ENCODE results near the gene NRAP. TPM values are rescaled to one million over a fixed set of nuclear protein-coding genes. Genes with fewer than 3 reads are reported as not detected.

Gene NRAP
- total RNA-seq, 1 donor from 2014 or later: not detected

- TF ChIP-seq CTCF (IDR thresholded peaks at IDR 0.05; ENCODE audit: unreplicated experiment): no peak
- Mint-ChIP-seq H3K27ac (no peak overlapping the region), H3K36me3 (no peaks in the 10 kb centered on the region), H3K4me1 (peaks cover 34% of the 10 kb centered on the region), H3K27me3 (ENCODE audit: low read depth) (peaks cover 29% of the 10 kb centered on the region), H3K4me3 (no peak overlapping the region), H3K9me3 (no peaks in the 10 kb centered on the region)
- no peak for DNase-seq (ENCODE audit: low spot score in 2 of 2, unreplicated experiment in 2 of 2)
Measured at GRCh38 chr10:113554214-113554613, 109.6 kb downstream of the NRAP start.

GRCh38 chr10:113553149-113553548, 110.7 kb downstream of the NRAP start:
- peaks cover 18% of the 10 kb centered on the region for H3K27me3 Mint-ChIP-seq (ENCODE audit: low read depth)
- no peak for DNase-seq (ENCODE audit: low spot score in 2 of 2, unreplicated experiment in 2 of 2)
- no peaks in the 10 kb centered on the region for H3K36me3 Mint-ChIP-seq
- H3K9me3 Mint-ChIP-seq: no peaks in the 10 kb centered on the region
- peaks cover 30% of the 10 kb centered on the region for H3K4me1 Mint-ChIP-seq
- no peak overlapping the region for H3K4me3 Mint-ChIP-seq
- no peak for TF ChIP-seq CTCF (IDR thresholded peaks at IDR 0.05; ENCODE audit: unreplicated experiment)
- H3K27ac Mint-ChIP-seq: no peak overlapping the region

DNA sequence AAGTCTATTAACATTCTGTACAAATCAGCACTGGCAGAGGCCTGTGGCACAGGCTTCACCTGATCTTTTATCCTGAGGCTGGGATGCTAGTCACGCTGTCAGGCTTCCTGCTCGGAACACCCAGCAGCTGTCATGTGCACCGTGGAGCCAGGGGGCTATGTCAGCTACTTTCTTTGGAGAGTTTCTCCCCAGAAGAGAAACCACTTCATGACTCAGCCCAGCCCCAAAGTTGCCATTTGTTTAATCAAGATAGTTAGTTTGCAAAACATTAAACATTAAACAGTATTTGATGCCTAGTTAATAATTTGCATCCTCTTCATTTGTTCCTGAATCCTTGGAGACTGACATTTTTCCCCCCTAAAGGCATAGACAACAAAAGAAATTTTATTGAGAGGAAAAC, 111.1 kb downstream of the NRAP start, which contains the start of gene HABP2:
Gene HABP2 (plus strand): TSS at position 353 of the 400 bp plus-strand sequence. CDS start 69 bp downstream, outside the sequence.
- no peak for DNase-seq (ENCODE audit: low spot score in 2 of 2, unreplicated experiment in 2 of 2)
- Mint-ChIP-seq H3K4me1 (peaks cover 26% of the 10 kb centered on the region), H3K9me3 (no peaks in the 10 kb centered on the region), H3K27me3 (ENCODE audit: low read depth) (peaks cover 14% of the 10 kb centered on the region), H3K36me3 (no peaks in the 10 kb centered on the region), H3K27ac (no peak within 1 kb of the TSS), H3K4me3 (no peak within 1 kb of the TSS)
- TF ChIP-seq CTCF (IDR thresholded peaks at IDR 0.05; ENCODE audit: unreplicated experiment): no peak

- Mint-ChIP-seq H3K27ac (no peak overlapping the region), H3K4me3 (no peak overlapping the region), H3K36me3 (no peaks in the 10 kb centered on the region), H3K27me3 (ENCODE audit: low read depth) (peaks cover 8% of the 10 kb centered on the region), H3K9me3 (no peaks in the 10 kb centered on the region), H3K4me1 (peaks cover 19% of the 10 kb centered on the region)
- TF ChIP-seq CTCF (IDR thresholded peaks at IDR 0.05; ENCODE audit: unreplicated experiment): no peak
- DNase-seq (ENCODE audit: low spot score in 2 of 2, unreplicated experiment in 2 of 2): no peak
Measured at GRCh38 chr10:113552014-113552413, 111.8 kb downstream of the NRAP start.

DNA sequence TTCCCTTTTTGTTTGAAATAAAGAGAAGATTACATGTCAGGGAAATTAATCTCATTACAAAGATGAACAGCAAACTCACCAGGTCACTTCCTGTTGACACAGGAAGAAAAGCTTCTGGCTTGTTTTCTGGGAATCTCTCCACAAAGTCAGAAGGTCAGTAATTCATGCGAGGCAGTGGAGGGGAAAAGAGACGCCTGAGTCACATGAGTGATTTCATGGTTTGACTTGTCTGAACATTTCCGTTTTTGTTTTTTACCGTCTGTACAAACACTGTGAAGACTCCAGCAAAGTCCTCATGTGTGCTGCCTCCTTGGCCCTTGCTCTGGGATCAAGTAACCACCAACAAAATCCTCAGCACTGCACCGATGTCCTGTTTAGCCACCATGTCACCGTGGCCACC, 113.5 kb downstream of the NRAP start:
- Mint-ChIP-seq H3K9me3 (no peaks in the 10 kb centered on the region), H3K4me1 (peaks cover 8% of the 10 kb centered on the region), H3K4me3 (no peak overlapping the region), H3K36me3 (no peaks in the 10 kb centered on the region), H3K27me3 (ENCODE audit: low read depth) (peaks cover 11% of the 10 kb centered on the region), H3K27ac (no peak overlapping the region)
- DNase-seq (ENCODE audit: low spot score in 2 of 2, unreplicated experiment in 2 of 2): no peak
- TF ChIP-seq CTCF (IDR thresholded peaks at IDR 0.05; ENCODE audit: unreplicated experiment): no peak

GRCh38 chr10:113549856-113550255, 114.0 kb downstream of the NRAP start:
- Mint-ChIP-seq H3K9me3 (no peaks in the 10 kb centered on the region), H3K4me1 (peaks cover 7% of the 10 kb centered on the region), H3K27ac (no peak overlapping the region), H3K4me3 (no peak overlapping the region), H3K36me3 (no peaks in the 10 kb centered on the region), H3K27me3 (ENCODE audit: low read depth) (peaks cover 12% of the 10 kb centered on the region)
- no peak for TF ChIP-seq CTCF (IDR thresholded peaks at IDR 0.05; ENCODE audit: unreplicated experiment)
- DNase-seq (ENCODE audit: low spot score in 2 of 2, unreplicated experiment in 2 of 2): no peak
